ENCODE results near the gene TTLL11.

- TF ChIP-seq CTCF (conservative IDR thresholded peaks at IDR 0.05) (no peak), ZFX (IDR thresholded peaks at IDR 0.05) (no peak)
These were observed 266.4 kb downstream of the TTLL11 start for GRCh38 chr9:121826711-121827110.

Measured in C4-2B (cell line).